Mesenchymal stem cell (in vitro differentiated cells and primary cell): ENCODE measurements around the gene ZNF607.

Experiments
- DNase-seq: peaks from one replicate; pipeline ENCODE4 v3.0.0-alpha.2; 2013
- H2AFZ ChIP-seq: one replicate; pipeline ENCODE4 v1.6.1; 2013; ENCODE audit warnings: low read depth, mild to moderate bottlenecking, control low read depth, inconsistent platforms, low read length, moderate library complexity
- H2AK5ac ChIP-seq: 2 replicates; pipeline ENCODE4 v1.6.1; 2013; ENCODE audit warnings: low read length, moderate library complexity, mild to moderate bottlenecking, inconsistent platforms; ENCODE audit not compliant: severe bottlenecking
- H2BK120ac ChIP-seq: one replicate; pipeline ENCODE4 v1.6.1; 2013; ENCODE audit warnings: low read depth, mild to moderate bottlenecking, inconsistent platforms, low read length, moderate library complexity
- H2BK12ac ChIP-seq, 2 experiments: one replicate each; pipeline ENCODE4 v1.6.1; 2013; ENCODE audit warnings: inconsistent platforms in 2 of 2, low read length in 2 of 2, mild to moderate bottlenecking in 2 of 2, moderate library complexity in 2 of 2, control low read depth in 1 of 2
- H2BK15ac ChIP-seq: one replicate; pipeline ENCODE4 v1.6.1; 2013; ENCODE audit warnings: mild to moderate bottlenecking, low read depth, inconsistent platforms; ENCODE audit not compliant: poor library complexity, severe bottlenecking
- H2BK5ac ChIP-seq: 2 replicates; pipeline ENCODE4 v1.6.1; 2013; ENCODE audit warnings: low read depth, mild to moderate bottlenecking, low read length, control low read depth, inconsistent platforms; ENCODE audit not compliant: poor library complexity, severe bottlenecking
- H3K14ac ChIP-seq, 2 experiments: one replicate each; pipeline ENCODE4 v1.6.1; 2013; ENCODE audit warnings: inconsistent platforms in 2 of 2, low read length in 2 of 2, control low read depth in 1 of 2, mild to moderate bottlenecking in 1 of 2, moderate library complexity in 1 of 2
- H3K18ac ChIP-seq, 2 experiments: one replicate each; pipeline ENCODE4 v1.6.1; 2013; ENCODE audit warnings: inconsistent platforms in 2 of 2, low read length in 2 of 2, control low read depth in 1 of 2, low read depth in 1 of 2, mild to moderate bottlenecking in 1 of 2
- H3K23ac ChIP-seq, 2 experiments: one replicate each; pipeline ENCODE4 v1.6.1; 2013; ENCODE audit warnings: inconsistent platforms in 2 of 2, low read length in 2 of 2, mild to moderate bottlenecking in 2 of 2, moderate library complexity in 2 of 2, control low read depth in 1 of 2
- H3K27ac ChIP-seq: 2 replicates; pipeline ENCODE4 v1.5.1; 2013; ENCODE audit warnings: mild to moderate bottlenecking, moderate library complexity, low read length, control low read depth, inconsistent platforms; ENCODE audit not compliant: poor library complexity, severe bottlenecking
- H3K27me3 ChIP-seq, 2 experiments: 2 replicates each; pipeline versions ENCODE4 v1.6.1 to v1.7.0; 2013; ENCODE audit warnings: low read length in 2 of 2, mild to moderate bottlenecking in 2 of 2, moderate library complexity in 2 of 2, control low read depth in 1 of 2, inconsistent platforms in 1 of 2; ENCODE audit not compliant: control insufficient read depth in 1 of 2, insufficient read depth in 1 of 2
- H3K36me3 ChIP-seq, 2 experiments: 2 replicates each; pipeline versions ENCODE4 v1.6.1 to v1.7.0; 2013; ENCODE audit warnings: low read length in 2 of 2, control low read depth in 1 of 2, inconsistent platforms in 1 of 2, low read depth in 1 of 2, mild to moderate bottlenecking in 1 of 2; ENCODE audit not compliant: insufficient read depth in 2 of 2, control insufficient read depth in 1 of 2
- H3K4ac ChIP-seq, 2 experiments: one replicate each; pipeline ENCODE4 v1.6.1; 2013; ENCODE audit warnings: inconsistent platforms in 2 of 2, low read length in 2 of 2, mild to moderate bottlenecking in 2 of 2, moderate library complexity in 2 of 2, control low read depth in 1 of 2, low read depth in 1 of 2
- H3K4me1 ChIP-seq: 2 replicates; pipeline ENCODE4 v1.6.1; 2013; ENCODE audit warnings: low read depth, low read length, control low read depth; ENCODE audit not compliant: control insufficient read depth, insufficient read depth
- H3K4me2 ChIP-seq: 2 replicates; pipeline ENCODE4 v1.6.1; 2013; ENCODE audit warnings: low read length, mild to moderate bottlenecking, inconsistent platforms; ENCODE audit not compliant: poor library complexity, severe bottlenecking
- H3K4me3 ChIP-seq, 2 experiments: 2 replicates each; pipeline versions ENCODE4 v1.5.1 to v1.7.0; 2013; ENCODE audit warnings: low read length in 2 of 2, mild to moderate bottlenecking in 2 of 2, control low read depth in 1 of 2, low read depth in 1 of 2; ENCODE audit not compliant: insufficient read depth in 1 of 2
- H3K79me1 ChIP-seq: replicated peaks from 2 replicates; pipeline ENCODE4 v1.6.1; 2013; ENCODE audit warnings: mild to moderate bottlenecking, control low read depth, low read length, inconsistent platforms; ENCODE audit not compliant: poor library complexity, severe bottlenecking
- H3K9ac ChIP-seq: 2 replicates; pipeline ENCODE4 v1.7.0; 2013; ENCODE audit warnings: mild to moderate bottlenecking, low read length, moderate library complexity
- H3K9me3 ChIP-seq: 2 replicates; pipeline ENCODE4 v1.7.0; 2013; ENCODE audit warnings: mild to moderate bottlenecking, low read length; ENCODE audit not compliant: control insufficient read depth
- H4K8ac ChIP-seq: one replicate; pipeline ENCODE4 v1.6.1; 2013; ENCODE audit warnings: inconsistent platforms, mild to moderate bottlenecking, low read length, moderate library complexity
- H4K91ac ChIP-seq: one replicate; pipeline ENCODE4 v1.6.1; 2013; ENCODE audit warnings: mild to moderate bottlenecking, low read length, inconsistent platforms
- WGBS: methylation state at CpG from one replicate; pipeline ENCODE4 v1.1.7; 2013; ENCODE audit warnings: mixed read lengths; 5-methylcytosine and 5-hydroxymethylcytosine counted together

ZNF607 gene

GRCh38 chr19:37725181-37725580 lies 5.6 kb upstream of the ZNF607 start:
- no peak overlapping the region for H3K4ac ChIP-seq

GRCh38 chr19:37719927-37720265 lies 335 bp upstream of the ZNF607 start:
- H3K4me1 ChIP-seq = no peaks in the 10 kb centered on the region
- H3K9me3 ChIP-seq = peaks cover 35% of the 10 kb centered on the region
- no peak overlapping the region for H2BK120ac ChIP-seq
- no peak overlapping the region for H4K91ac ChIP-seq
- no peak for DNase-seq
- H3K79me1 ChIP-seq = peaks cover 11% of the 10 kb centered on the region
- H3K4ac ChIP-seq = peak overlapping the region in 1 of 2 experiments; percentile 64
- H2BK15ac ChIP-seq = no peak overlapping the region
- H2BK12ac ChIP-seq = no peak overlapping the region
- WGBS = 0% methylated on average over 3 of the region's 8 CpGs
- H3K18ac ChIP-seq = no peak overlapping the region
- H3K36me3 ChIP-seq = peaks cover 0 to 3% of the 10 kb centered on the region in 2 experiments
- peak overlapping the region; percentile 4 for H3K27ac ChIP-seq
- H2AFZ ChIP-seq = peak overlapping the region; percentile 91
- peak overlapping the region; percentile 88 for H3K9ac ChIP-seq
- no peaks in the 10 kb centered on the region for H3K27me3 ChIP-seq
- peak overlapping the region; percentile 86 for H3K4me2 ChIP-seq
- no peak overlapping the region for H2AK5ac ChIP-seq
- no peak overlapping the region for H3K23ac ChIP-seq
- peak overlapping the region; percentile 80 to 88 for H3K4me3 ChIP-seq
- peak overlapping the region; percentile 52 for H4K8ac ChIP-seq
- H3K14ac ChIP-seq = no peak overlapping the region
- no peak overlapping the region for H2BK5ac ChIP-seq

More at GRCh38 chr19:37725181-37725580, 5.6 kb upstream of the ZNF607 start:
- no peak overlapping the region for H3K4me3 ChIP-seq
- no peak overlapping the region for H2BK15ac ChIP-seq
- no peaks in the 10 kb centered on the region for H3K4me1 ChIP-seq
- H2BK12ac ChIP-seq = no peak overlapping the region
- WGBS = 94% methylated on average over 2 of the region's 2 CpGs
- no peak overlapping the region for H3K18ac ChIP-seq
- no peak overlapping the region for H2BK120ac ChIP-seq
- H4K91ac ChIP-seq = no peak overlapping the region
- no peak overlapping the region for H3K4me2 ChIP-seq
- H3K36me3 ChIP-seq = no peaks in the 10 kb centered on the region
- no peak overlapping the region for H2AK5ac ChIP-seq
- H3K79me1 ChIP-seq = no peaks in the 10 kb centered on the region
- H4K8ac ChIP-seq = no peak overlapping the region
- no peak overlapping the region for H3K9ac ChIP-seq
- H3K23ac ChIP-seq = no peak overlapping the region
- H3K27me3 ChIP-seq = no peaks in the 10 kb centered on the region
- no peak overlapping the region for H2BK5ac ChIP-seq
- H3K9me3 ChIP-seq = peaks cover 42% of the 10 kb centered on the region
- H3K27ac ChIP-seq = no peak overlapping the region
- H3K14ac ChIP-seq = no peak overlapping the region
- DNase-seq = no peak
- no peak overlapping the region for H2AFZ ChIP-seq

- H2BK5ac ChIP-seq = no peak overlapping the region
- no peak overlapping the region for H3K4ac ChIP-seq
- peaks cover 0 to 11% of the 10 kb centered on the region in 2 experiments for H3K36me3 ChIP-seq
- no peak overlapping the region for H3K18ac ChIP-seq
- peak overlapping the region in 1 of 2 experiments; percentile 88 for H3K4me3 ChIP-seq
- no peak overlapping the region for H2BK12ac ChIP-seq
- H4K8ac ChIP-seq = no peak overlapping the region
- no peak overlapping the region for H3K14ac ChIP-seq
- no peak overlapping the region for H2AFZ ChIP-seq
- peaks cover 13% of the 10 kb centered on the region for H3K79me1 ChIP-seq
- H2AK5ac ChIP-seq = no peak overlapping the region
- H3K4me2 ChIP-seq = peak overlapping the region; percentile 33
- 56% methylated on average over 10 of the region's 10 CpGs for WGBS
- H3K9ac ChIP-seq = peak overlapping the region; percentile 88
- H3K4me1 ChIP-seq = no peaks in the 10 kb centered on the region
- H3K9me3 ChIP-seq = peaks cover 30% of the 10 kb centered on the region
- peak; percentile 6 for DNase-seq
- H3K27me3 ChIP-seq = no peaks in the 10 kb centered on the region
- H4K91ac ChIP-seq = no peak overlapping the region
- H3K27ac ChIP-seq = no peak overlapping the region
- H2BK15ac ChIP-seq = no peak overlapping the region
- H3K23ac ChIP-seq = no peak overlapping the region
- no peak overlapping the region for H2BK120ac ChIP-seq
Observed at GRCh38 chr19:37718304-37718703, 1.3 kb downstream of the ZNF607 start.

- Histone ChIP-seq H4K8ac (no peak overlapping the region), H3K4me3 (no peak overlapping the region), H2AK5ac (no peak overlapping the region), H3K18ac (no peak overlapping the region), H4K91ac (no peak overlapping the region), H3K79me1 (peaks cover 19% of the 10 kb centered on the region), H3K36me3 (peaks cover 0 to 11% of the 10 kb centered on the region in 2 experiments), H3K27ac (no peak overlapping the region), H3K23ac (no peak overlapping the region), H3K14ac (no peak overlapping the region), H2BK12ac (no peak overlapping the region), H3K4me1 (no peaks in the 10 kb centered on the region), H2BK15ac (no peak overlapping the region), H3K27me3 (no peaks in the 10 kb centered on the region), H3K9ac (no peak overlapping the region), H3K4me2 (no peak overlapping the region), H2BK5ac (no peak overlapping the region), H3K9me3 (peaks cover 45% of the 10 kb centered on the region), H2AFZ (no peak overlapping the region), H3K4ac (no peak overlapping the region), H2BK120ac (no peak overlapping the region)
- 90% methylated on average over 2 of the region's 2 CpGs for WGBS
- DNase-seq = no peak
Observed at GRCh38 chr19:37716140-37716539, 3.4 kb downstream of the ZNF607 start.
